Skeletal muscle tissue (tissue), 4 donors: ENCODE measurements around the gene WDR33. TPM values are rescaled to one million over a fixed set of nuclear protein-coding genes. Genes with fewer than 3 reads are reported as not detected.
A peak's percentile ranks its signal among the peaks of the same experiment; 100 is the strongest.
"Not testable (repeated sequence)": the region's sequence is repeated elsewhere in the genome, so short reads cannot be mapped to it uniquely, and the experiment has no call there.

Source experiments
- H3K27ac ChIP-seq: one replicate; pipeline ENCODE4 v1.7.0; 2013; ENCODE audit warnings: mild to moderate bottlenecking, low read depth, low read length, inconsistent platforms
- H3K27me3 ChIP-seq, 3 donors: one replicate each; pipeline ENCODE4 v1.7.0; 2013; ENCODE audit warnings: low read length in 3 of 3; ENCODE audit not compliant: control insufficient read depth in 3 of 3, insufficient read depth in 3 of 3
- H3K36me3 ChIP-seq, 3 donors: one replicate each; pipeline ENCODE4 v1.7.0; 2013; ENCODE audit warnings: low read length in 3 of 3; ENCODE audit not compliant: control insufficient read depth in 3 of 3, insufficient read depth in 3 of 3
- H3K4me1 ChIP-seq, 3 donors: one replicate each; pipeline ENCODE4 v1.7.0; 2013; ENCODE audit warnings: low read length in 3 of 3, mild to moderate bottlenecking in 3 of 3; ENCODE audit not compliant: control insufficient read depth in 3 of 3, insufficient read depth in 3 of 3
- H3K4me3 ChIP-seq, 3 donors: one replicate each; pipeline ENCODE4 v1.7.0; 2013; ENCODE audit warnings: low read length in 3 of 3
- H3K9ac ChIP-seq, 3 donors: one replicate each; pipeline ENCODE4 v1.7.0; 2013; ENCODE audit warnings: low read length in 3 of 3, mild to moderate bottlenecking in 3 of 3, moderate library complexity in 2 of 3, low read depth in 1 of 3
- H3K9me3 ChIP-seq, 3 donors: one replicate each; pipeline ENCODE4 v1.7.0; 2013; ENCODE audit warnings: low read length in 3 of 3; ENCODE audit not compliant: control insufficient read depth in 3 of 3
- total RNA-seq: library from RNA; depleted of rRNA; stranded (reverse); fragments of >200 nt; gene quantifications from one replicate; pipeline ENCODE4 v1.2.3, GENCODE V29; 2014
- donor health status: Osteomylitis.

WDR33 gene
- total RNA-seq, 1 donor from 2014 or later, result 41.2 TPM

- H3K4me3 ChIP-seq, H3K27ac ChIP-seq, H3K9ac ChIP-seq, H3K9me3 ChIP-seq, H3K27me3 ChIP-seq, H3K4me1 ChIP-seq: not testable (repeated sequence)
- peaks cover 2 to 14% (median 6%) of the 10 kb centered on the region in 3 donors for H3K36me3 ChIP-seq
Observed at GRCh38 chr2:127770534-127770933, 40.4 kb downstream of the WDR33 start.

DNA sequence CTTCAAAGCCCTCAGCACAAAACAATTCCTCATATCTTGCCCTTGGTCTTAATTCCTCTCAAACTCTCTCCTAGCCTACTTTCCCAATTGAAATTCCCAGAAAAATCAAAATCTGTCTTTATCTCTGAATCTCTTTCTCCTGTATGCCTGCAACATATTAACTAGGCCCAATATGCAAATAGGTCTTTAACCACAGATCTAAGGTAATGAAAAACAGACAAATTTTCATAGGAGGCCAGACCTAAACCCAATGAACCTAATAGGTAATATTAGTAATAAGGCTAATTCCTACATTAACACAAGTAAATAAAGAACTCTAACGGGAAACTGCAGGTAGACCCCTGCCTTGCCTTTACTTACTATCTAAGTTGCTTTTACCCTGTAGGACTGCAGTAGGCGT is 41.4 kb downstream of the WDR33 start:
- no peaks in the 10 kb centered on the region for H3K9me3 ChIP-seq
- H3K4me1 ChIP-seq, result peaks cover 4 to 6% (median 5%) of the 10 kb centered on the region in 3 donors
- H3K36me3 ChIP-seq, result peaks cover 7 to 23% (median 15%) of the 10 kb centered on the region in 3 donors
- H3K4me3 ChIP-seq, result no peak overlapping the region
- H3K27ac ChIP-seq, result peak overlapping the region; percentile 2
- no peak overlapping the region for H3K9ac ChIP-seq
- H3K27me3 ChIP-seq, result no peaks in the 10 kb centered on the region

DNA sequence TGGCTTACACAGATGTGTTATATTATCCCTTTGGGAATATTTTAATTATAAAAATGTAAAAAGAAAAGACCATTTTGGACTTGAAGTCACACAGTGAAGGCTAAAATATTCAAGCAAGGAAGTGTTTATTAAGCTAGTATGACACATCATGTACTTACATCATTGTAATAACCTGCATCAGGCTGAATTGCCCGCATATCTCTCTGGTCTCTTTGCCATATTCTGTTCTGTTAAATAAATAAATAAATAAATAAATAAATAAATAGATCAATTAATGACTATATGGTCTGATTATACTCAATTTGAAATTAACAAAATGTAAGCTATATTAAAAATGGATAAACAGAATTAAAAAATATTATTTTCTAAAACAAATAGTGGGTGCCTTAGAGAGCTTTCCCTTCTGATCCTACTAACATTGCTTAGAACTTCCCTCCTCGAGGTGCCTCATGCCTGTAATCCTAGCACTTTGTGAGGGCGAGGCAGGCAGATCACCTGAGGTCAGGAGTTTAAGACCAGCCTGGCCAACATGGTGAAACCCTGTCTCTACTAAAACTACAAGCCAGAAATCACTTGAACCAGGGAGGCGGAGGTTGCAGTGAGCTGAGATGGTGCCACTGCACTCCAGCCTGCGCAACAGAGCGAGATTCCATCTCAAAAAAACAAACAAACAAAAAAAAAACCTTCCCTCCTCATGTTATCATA is 42.0 kb downstream of the WDR33 start:
- Histone ChIP-seq H3K27me3 (no peaks in the 10 kb centered on the region), H3K9me3 (no peaks in the 10 kb centered on the region), H3K4me3 (no peak overlapping the region), H3K27ac (peak overlapping the region; percentile 2), H3K4me1 (peaks cover 4 to 6% (median 5%) of the 10 kb centered on the region in 3 donors), H3K9ac (no peak overlapping the region), H3K36me3 (peaks cover 14 to 29% (median 22%) of the 10 kb centered on the region in 3 donors)

- H3K4me1 ChIP-seq, result no peaks in the 10 kb centered on the region
- no peak overlapping the region for H3K27ac ChIP-seq
- no peaks in the 10 kb centered on the region for H3K9me3 ChIP-seq
- H3K4me3 ChIP-seq, result no peak overlapping the region
- H3K9ac ChIP-seq, result no peak overlapping the region
- H3K27me3 ChIP-seq, result no peaks in the 10 kb centered on the region
- H3K36me3 ChIP-seq, result peaks cover 30 to 52% (median 51%) of the 10 kb centered on the region in 3 donors
Observed at GRCh38 chr2:127763776-127764175, 47.2 kb downstream of the WDR33 start.

- H3K27ac ChIP-seq, result no peak overlapping the region
- no peak overlapping the region for H3K9ac ChIP-seq
- H3K4me3 ChIP-seq, result no peak overlapping the region
- no peaks in the 10 kb centered on the region for H3K27me3 ChIP-seq
- no peaks in the 10 kb centered on the region for H3K4me1 ChIP-seq
- peaks cover 30 to 52% (median 51%) of the 10 kb centered on the region in 3 donors for H3K36me3 ChIP-seq
- H3K9me3 ChIP-seq, result no peaks in the 10 kb centered on the region
Observed at GRCh38 chr2:127762846-127763245, 48.1 kb downstream of the WDR33 start.

DNA sequence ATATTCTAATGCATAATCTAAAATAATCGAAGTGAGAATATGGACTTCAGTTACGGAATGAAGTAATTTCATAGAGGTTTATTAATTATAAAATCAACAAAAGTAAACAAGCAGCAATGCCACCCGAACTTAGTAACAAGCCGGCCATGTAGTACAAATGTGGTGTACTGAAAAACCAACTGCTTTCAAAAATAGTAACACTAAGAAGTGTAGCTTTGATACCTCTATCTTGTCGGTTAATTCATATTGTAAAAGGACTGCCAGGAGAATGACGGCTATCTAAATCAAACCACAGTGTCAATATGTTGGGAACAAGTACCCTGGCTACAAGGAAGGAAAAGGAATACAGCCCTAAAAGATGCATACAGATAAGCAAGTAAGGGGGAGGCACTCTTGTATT is 48.5 kb downstream of the WDR33 start:
- H3K4me1 ChIP-seq, result no peaks in the 10 kb centered on the region
- H3K4me3 ChIP-seq, result no peak overlapping the region
- peaks cover 28 to 51% (median 49%) of the 10 kb centered on the region in 3 donors for H3K36me3 ChIP-seq
- no peak overlapping the region for H3K9ac ChIP-seq
- H3K27ac ChIP-seq, result no peak overlapping the region
- H3K9me3 ChIP-seq, result no peaks in the 10 kb centered on the region
- H3K27me3 ChIP-seq, result no peaks in the 10 kb centered on the region

DNA sequence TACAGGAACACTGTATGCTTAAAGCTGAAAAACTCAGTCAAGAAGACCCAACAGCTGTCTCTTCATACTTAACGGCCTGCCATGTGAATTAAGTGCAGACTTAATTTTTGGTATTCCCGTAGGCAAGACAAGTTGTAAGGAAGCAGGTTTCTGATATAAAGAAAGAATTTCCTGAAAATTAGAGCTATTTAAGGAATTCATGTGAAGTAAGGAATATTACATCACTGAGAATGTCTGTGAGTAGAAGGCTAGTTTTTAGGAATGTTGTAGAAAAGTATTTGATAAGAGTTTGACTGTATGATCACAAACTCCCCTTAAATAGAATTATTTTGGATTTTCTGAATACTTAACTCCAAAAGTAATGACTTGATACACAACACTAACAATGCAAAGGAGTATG is 51.0 kb downstream of the WDR33 start:
- Histone ChIP-seq H3K4me1 (no peaks in the 10 kb centered on the region), H3K4me3 (no peak overlapping the region), H3K27me3 (no peaks in the 10 kb centered on the region), H3K36me3 (peaks cover 26 to 39% (median 35%) of the 10 kb centered on the region in 3 donors), H3K27ac (no peak overlapping the region), H3K9me3 (no peaks in the 10 kb centered on the region), H3K9ac (no peak overlapping the region)

GRCh38 chr2:127754186-127754585 is 56.8 kb downstream of the WDR33 start:
- no peaks in the 10 kb centered on the region for H3K9me3 ChIP-seq
- no peaks in the 10 kb centered on the region for H3K36me3 ChIP-seq
- H3K4me1 ChIP-seq, result no peaks in the 10 kb centered on the region
- no peak overlapping the region for H3K9ac ChIP-seq
- no peak overlapping the region for H3K27ac ChIP-seq
- H3K27me3 ChIP-seq, result no peaks in the 10 kb centered on the region
- H3K4me3 ChIP-seq, result no peak overlapping the region

DNA sequence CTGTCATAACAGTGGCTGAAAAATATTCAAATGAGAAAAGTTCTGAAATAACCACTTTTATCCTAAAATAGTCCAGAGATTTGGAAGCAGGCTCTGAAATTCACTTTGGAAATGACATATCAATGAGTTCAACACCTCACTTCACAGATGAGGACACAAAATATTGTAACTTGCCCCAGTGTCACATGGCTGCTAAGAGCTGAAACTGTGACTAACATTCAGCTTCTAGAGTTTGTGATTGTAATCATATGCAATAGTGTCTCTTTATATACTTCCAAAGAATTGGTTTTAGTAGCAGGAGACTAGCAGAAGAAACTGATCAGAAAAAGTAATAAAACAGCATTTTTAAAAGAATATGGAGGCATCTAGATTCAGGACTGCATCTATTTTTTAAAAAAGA is 57.6 kb downstream of the WDR33 start:
- H3K27me3 ChIP-seq, result no peaks in the 10 kb centered on the region
- no peaks in the 10 kb centered on the region for H3K9me3 ChIP-seq
- H3K4me3 ChIP-seq, result no peak overlapping the region
- H3K9ac ChIP-seq, result no peak overlapping the region
- H3K27ac ChIP-seq, result no peak overlapping the region
- H3K36me3 ChIP-seq, result peaks cover 0 to 3% (median 0%) of the 10 kb centered on the region in 3 donors
- no peaks in the 10 kb centered on the region for H3K4me1 ChIP-seq

GRCh38 chr2:127749537-127749936 is 61.4 kb downstream of the WDR33 start:
- H3K27ac ChIP-seq, H3K4me3 ChIP-seq, H3K27me3 ChIP-seq, H3K9ac ChIP-seq, H3K9me3 ChIP-seq, H3K4me1 ChIP-seq: not testable (repeated sequence)
- H3K36me3 ChIP-seq, result peaks cover 0 to 10% (median 9%) of the 10 kb centered on the region in 3 donors
